NB4 (cell line): ENCODE results near the gene KDM4C.

Experiments
- DNase-seq: peaks from one replicate; pipeline ENCODE4 v3.0.0; 2010; ENCODE audit warnings: low read depth
- H3K4me3 ChIP-seq: one replicate; pipeline ENCODE4 v1.5.1; 2011; ENCODE audit warnings: mild to moderate bottlenecking, low read depth, low read length, moderate library complexity
- CTCF ChIP-seq: IDR thresholded peaks from one replicate; pipeline ENCODE4 v1.5.1; 2012; ENCODE audit warnings: low read depth, low read length
- MAX ChIP-seq: IDR thresholded peaks from 2 replicates; pipeline ENCODE4 v1.6.1; 2011; ENCODE audit warnings: low read depth, low read length
- MYC ChIP-seq: IDR thresholded peaks from 2 replicates; pipeline ENCODE4 v1.6.1; 2011; ENCODE audit warnings: low read depth, low read length
- POLR2A ChIP-seq: IDR thresholded peaks from 2 replicates; pipeline ENCODE4 v1.6.1; 2011; ENCODE audit warnings: mild to moderate bottlenecking; ENCODE audit not compliant: insufficient read length; ENCODE audit errors: extremely low read depth

The KDM4C gene

GRCh38 chr9:6923086-6923485 lies 165.3 kb downstream of the KDM4C start:
- no peak overlapping the region for H3K4me3 ChIP-seq
- TF ChIP-seq CTCF (no peak), MAX (no peak), MYC (no peak), POLR2A (no peak)
- no peak for DNase-seq

- DNase-seq: no peak
- TF ChIP-seq MYC: no peak
- TF ChIP-seq POLR2A: no peak
- TF ChIP-seq MAX: no peak
- TF ChIP-seq CTCF: no peak
- H3K4me3 ChIP-seq: no peak overlapping the region
Observed at GRCh38 chr9:6924149-6924548, 166.4 kb downstream of the KDM4C start.

- DNase-seq: no peak
- TF ChIP-seq MYC (no peak), CTCF (no peak), POLR2A (no peak), MAX (no peak)
- no peak overlapping the region for H3K4me3 ChIP-seq
Observed at GRCh38 chr9:6924988-6925563, 167.3 kb downstream of the KDM4C start.

GRCh38 chr9:6925836-6926235 lies 168.1 kb downstream of the KDM4C start:
- no peak for DNase-seq
- H3K4me3 ChIP-seq: no peak overlapping the region
- TF ChIP-seq CTCF: no peak
- TF ChIP-seq MYC: no peak
- TF ChIP-seq MAX: no peak
- no peak for TF ChIP-seq POLR2A

GRCh38 chr9:6926436-6926835 lies 168.7 kb downstream of the KDM4C start:
- no peak for DNase-seq
- no peak overlapping the region for H3K4me3 ChIP-seq
- no peak for TF ChIP-seq MAX
- TF ChIP-seq CTCF: no peak
- TF ChIP-seq POLR2A: no peak
- no peak for TF ChIP-seq MYC
